GM23338 (cell line): ENCODE data around the gene LRRTM1. TPM values are rescaled to one million over a fixed set of nuclear protein-coding genes. Genes with fewer than 3 reads are reported as not detected.
A peak's percentile ranks its signal among the peaks of the same experiment; 100 is the strongest.

Source experiments
- ATAC-seq: fragments of 200-7000 bp; cut with Tn5 transposase; 3 replicates; pipeline ENCODE4 v1.9.1; 2020
- DNase-seq: peaks from one replicate; pipeline ENCODE4 v3.0.0-alpha.2; 2015; ENCODE audit warnings: low spot score
- H2AFZ ChIP-seq: fragments of 200-600 bp; sonication (generic); 2 replicates; pipeline ENCODE4 v1.8.0; 2016; ENCODE audit warnings: antibody characterized with exemption, mild to moderate bottlenecking, moderate library complexity
- H3F3A ChIP-seq: fragments of 200-600 bp; sonication (generic); replicated peaks from 2 replicates; pipeline ENCODE4 v1.8.0; 2017; ENCODE audit warnings: antibody characterized with exemption, mixed run types, low read depth
- H3K27ac ChIP-seq: fragments of 200-600 bp; sonication (generic); 2 replicates; pipeline ENCODE4 v1.6.1; 2016; ENCODE audit warnings: low read depth
- H3K27me3 ChIP-seq: fragments of 200-600 bp; sonication (generic); 2 replicates; pipeline ENCODE4 v1.8.0; 2016; ENCODE audit warnings: mild to moderate bottlenecking, mixed run types, moderate library complexity; ENCODE audit not compliant: insufficient read depth
- H3K36me3 ChIP-seq: fragments of 200-600 bp; sonication (generic); 2 replicates; pipeline ENCODE4 v1.8.0; 2016; ENCODE audit warnings: mild to moderate bottlenecking; ENCODE audit not compliant: insufficient read depth
- H3K4me1 ChIP-seq: fragments of 200-600 bp; sonication (generic); 2 replicates; pipeline ENCODE4 v1.8.0; 2016; ENCODE audit warnings: mild to moderate bottlenecking, moderate library complexity; ENCODE audit not compliant: insufficient read depth
- H3K4me2 ChIP-seq: fragments of 200-600 bp; sonication (generic); 2 replicates; pipeline ENCODE4 v1.7.1; 2017; ENCODE audit warnings: mixed run types
- H3K4me3 ChIP-seq: fragments of 200-600 bp; sonication (generic); 2 replicates; pipeline ENCODE4 v1.6.1; 2016; ENCODE audit warnings: mixed run types
- H3K79me2 ChIP-seq: fragments of 200-600 bp; sonication (generic); replicated peaks from 2 replicates; pipeline ENCODE4 v1.8.0; 2017; ENCODE audit warnings: mild to moderate bottlenecking; ENCODE audit not compliant: insufficient read depth
- H3K9me2 ChIP-seq: fragments of 200-600 bp; sonication (generic); 2 replicates; pipeline ENCODE4 v1.8.0; 2017; ENCODE audit not compliant: insufficient read depth
- H4K20me1 ChIP-seq: fragments of 200-600 bp; sonication (generic); replicated peaks from 2 replicates; pipeline ENCODE4 v1.8.0; 2017; ENCODE audit warnings: mild to moderate bottlenecking; ENCODE audit not compliant: insufficient read depth
- H3K27ac Mint-ChIP-seq: 2 replicates; pipeline ENCODE4 v1.8.0; 2020; ENCODE audit warnings: inconsistent platforms, mild to moderate bottlenecking, moderate library complexity, mixed read lengths
- H3K27me3 Mint-ChIP-seq: 3 replicates; pipeline ENCODE4 v1.8.0; 2022; ENCODE audit warnings: low read depth, mild to moderate bottlenecking, moderate library complexity, mixed read lengths, inconsistent platforms; ENCODE audit not compliant: insufficient read depth, poor library complexity
- H3K36me3 Mint-ChIP-seq: 3 replicates; pipeline ENCODE4 v1.8.0; 2021; ENCODE audit warnings: low read depth, mild to moderate bottlenecking, inconsistent platforms, moderate library complexity, mixed read lengths
- H3K4me1 Mint-ChIP-seq: 3 replicates; pipeline ENCODE4 v1.8.0; 2020; ENCODE audit warnings: mild to moderate bottlenecking, inconsistent platforms, mixed read lengths
- H3K4me3 Mint-ChIP-seq: 3 replicates; pipeline ENCODE4 v1.8.0; 2021; ENCODE audit warnings: moderate library complexity, mild to moderate bottlenecking, inconsistent platforms, mixed read lengths
- H3K9me3 Mint-ChIP-seq: 3 replicates; pipeline ENCODE4 v1.8.0; 2020; ENCODE audit warnings: moderate library complexity, mild to moderate bottlenecking, inconsistent platforms, mixed read lengths
- EZH2 ChIP-seq: fragments of 200-600 bp; sonication (generic); IDR thresholded peaks from one replicate; pipeline ENCODE4 v1.8.0; 2017; ENCODE audit warnings: antibody characterized with exemption, mild to moderate bottlenecking, low read depth; ENCODE audit not compliant: unreplicated experiment
- NANOG ChIP-seq: IDR thresholded peaks from 2 replicates; pipeline ENCODE4 v1.6.1; 2016; ENCODE audit warnings: antibody characterized with exemption, borderline replicate concordance
- POLR2AphosphoS5 ChIP-seq: IDR thresholded peaks from 2 replicates; pipeline ENCODE4 v1.6.1; 2016; ENCODE audit warnings: antibody characterized with exemption, low read depth
- polyA plus RNA-seq: library from polyadenylated mRNA; unstranded; fragments of >200 nt; fragmentation: Nextera tagmentation; extraction: Ambion mirVana; gene quantifications from 2 replicates; pipeline ENCODE4 v1.2.1, GENCODE V29; 2016
- total RNA-seq: library from RNA; depleted of rRNA; stranded (reverse); fragments of >200 nt; shearing (Covaris generic); gene quantifications from 2 replicates; pipeline ENCODE4 v1.2.3, GENCODE V29; 2014
- TF ChIP-seq, protein P1 (sequence below), 2 experiments: fragments of 200-600 bp in 1 of 2; sonication (generic) in 1 of 2; conservative IDR thresholded peaks; 2 replicates each; pipeline versions ENCODE4 v1.5.1 to v1.6.1; 2016 to 2017; ENCODE audit warnings: antibody characterized with exemption in 2 of 2, low read depth in 2 of 2, mild to moderate bottlenecking in 2 of 2, moderate library complexity in 1 of 2
- TF ChIP-seq, protein P2 (sequence below): IDR thresholded peaks from 2 replicates; pipeline ENCODE4 v1.6.1; 2016; ENCODE audit warnings: antibody characterized with exemption
- TF ChIP-seq, protein P3 (sequence below): fragments of 250-450 bp; sonication (Bioruptor Pico); IDR thresholded peaks from 2 replicates; pipeline ENCODE4 v1.5.0; 2020; ENCODE audit warnings: mild to moderate bottlenecking, moderate library complexity

LRRTM1 gene
- total and polyA plus RNA-seq, 2 experiments from 2014 or later, result 0.34 to 1.3 TPM

- H3K4me1 Mint-ChIP-seq, result peaks cover 56% of the 10 kb centered on the region
- 0 out of 2 replicates have a peak, but pooled peaks cover 6% of the 10 kb centered on the region for H3F3A ChIP-seq
- H3K79me2 ChIP-seq, result no peaks in the 10 kb centered on the region
- peaks cover 46% of the 10 kb centered on the region for H3K4me1 ChIP-seq
- H3K9me2 ChIP-seq, result no peaks in the 10 kb centered on the region
- no peak overlapping the region for H3K4me3 Mint-ChIP-seq
- H3K4me2 ChIP-seq, result peak overlapping the region; percentile 70
- no peaks in the 10 kb centered on the region; the same call in 2 of the 3 replicates for H3K36me3 Mint-ChIP-seq
- no peaks in the 10 kb centered on the region for H3K9me3 Mint-ChIP-seq
- ATAC-seq (no peak), DNase-seq (peak; percentile 17)
- H3K27ac Mint-ChIP-seq, result no peak overlapping the region
- H3K27me3 ChIP-seq, result peaks cover 48% of the 10 kb centered on the region
- no peak overlapping the region for H2AFZ ChIP-seq
- H4K20me1 ChIP-seq, result no peaks in the 10 kb centered on the region
- peak overlapping the region; percentile 70 for H3K4me3 ChIP-seq
- no peaks in the 10 kb centered on the region for H3K36me3 ChIP-seq
- H3K27me3 Mint-ChIP-seq, result peaks cover 44% of the 10 kb centered on the region
- H3K27ac ChIP-seq, result no peak overlapping the region
- TF ChIP-seq, protein P1, sequence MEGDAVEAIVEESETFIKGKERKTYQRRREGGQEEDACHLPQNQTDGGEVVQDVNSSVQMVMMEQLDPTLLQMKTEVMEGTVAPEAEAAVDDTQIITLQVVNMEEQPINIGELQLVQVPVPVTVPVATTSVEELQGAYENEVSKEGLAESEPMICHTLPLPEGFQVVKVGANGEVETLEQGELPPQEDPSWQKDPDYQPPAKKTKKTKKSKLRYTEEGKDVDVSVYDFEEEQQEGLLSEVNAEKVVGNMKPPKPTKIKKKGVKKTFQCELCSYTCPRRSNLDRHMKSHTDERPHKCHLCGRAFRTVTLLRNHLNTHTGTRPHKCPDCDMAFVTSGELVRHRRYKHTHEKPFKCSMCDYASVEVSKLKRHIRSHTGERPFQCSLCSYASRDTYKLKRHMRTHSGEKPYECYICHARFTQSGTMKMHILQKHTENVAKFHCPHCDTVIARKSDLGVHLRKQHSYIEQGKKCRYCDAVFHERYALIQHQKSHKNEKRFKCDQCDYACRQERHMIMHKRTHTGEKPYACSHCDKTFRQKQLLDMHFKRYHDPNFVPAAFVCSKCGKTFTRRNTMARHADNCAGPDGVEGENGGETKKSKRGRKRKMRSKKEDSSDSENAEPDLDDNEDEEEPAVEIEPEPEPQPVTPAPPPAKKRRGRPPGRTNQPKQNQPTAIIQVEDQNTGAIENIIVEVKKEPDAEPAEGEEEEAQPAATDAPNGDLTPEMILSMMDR (conservative IDR thresholded peaks at IDR 0.05; ENCODE audit: low read depth in 2 of 2), result no peak
- TF ChIP-seq, protein P2, sequence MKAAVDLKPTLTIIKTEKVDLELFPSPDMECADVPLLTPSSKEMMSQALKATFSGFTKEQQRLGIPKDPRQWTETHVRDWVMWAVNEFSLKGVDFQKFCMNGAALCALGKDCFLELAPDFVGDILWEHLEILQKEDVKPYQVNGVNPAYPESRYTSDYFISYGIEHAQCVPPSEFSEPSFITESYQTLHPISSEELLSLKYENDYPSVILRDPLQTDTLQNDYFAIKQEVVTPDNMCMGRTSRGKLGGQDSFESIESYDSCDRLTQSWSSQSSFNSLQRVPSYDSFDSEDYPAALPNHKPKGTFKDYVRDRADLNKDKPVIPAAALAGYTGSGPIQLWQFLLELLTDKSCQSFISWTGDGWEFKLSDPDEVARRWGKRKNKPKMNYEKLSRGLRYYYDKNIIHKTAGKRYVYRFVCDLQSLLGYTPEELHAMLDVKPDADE, result no peak
- TF ChIP-seq NANOG, result no peak
- no peak for TF ChIP-seq EZH2
- TF ChIP-seq, protein P3, sequence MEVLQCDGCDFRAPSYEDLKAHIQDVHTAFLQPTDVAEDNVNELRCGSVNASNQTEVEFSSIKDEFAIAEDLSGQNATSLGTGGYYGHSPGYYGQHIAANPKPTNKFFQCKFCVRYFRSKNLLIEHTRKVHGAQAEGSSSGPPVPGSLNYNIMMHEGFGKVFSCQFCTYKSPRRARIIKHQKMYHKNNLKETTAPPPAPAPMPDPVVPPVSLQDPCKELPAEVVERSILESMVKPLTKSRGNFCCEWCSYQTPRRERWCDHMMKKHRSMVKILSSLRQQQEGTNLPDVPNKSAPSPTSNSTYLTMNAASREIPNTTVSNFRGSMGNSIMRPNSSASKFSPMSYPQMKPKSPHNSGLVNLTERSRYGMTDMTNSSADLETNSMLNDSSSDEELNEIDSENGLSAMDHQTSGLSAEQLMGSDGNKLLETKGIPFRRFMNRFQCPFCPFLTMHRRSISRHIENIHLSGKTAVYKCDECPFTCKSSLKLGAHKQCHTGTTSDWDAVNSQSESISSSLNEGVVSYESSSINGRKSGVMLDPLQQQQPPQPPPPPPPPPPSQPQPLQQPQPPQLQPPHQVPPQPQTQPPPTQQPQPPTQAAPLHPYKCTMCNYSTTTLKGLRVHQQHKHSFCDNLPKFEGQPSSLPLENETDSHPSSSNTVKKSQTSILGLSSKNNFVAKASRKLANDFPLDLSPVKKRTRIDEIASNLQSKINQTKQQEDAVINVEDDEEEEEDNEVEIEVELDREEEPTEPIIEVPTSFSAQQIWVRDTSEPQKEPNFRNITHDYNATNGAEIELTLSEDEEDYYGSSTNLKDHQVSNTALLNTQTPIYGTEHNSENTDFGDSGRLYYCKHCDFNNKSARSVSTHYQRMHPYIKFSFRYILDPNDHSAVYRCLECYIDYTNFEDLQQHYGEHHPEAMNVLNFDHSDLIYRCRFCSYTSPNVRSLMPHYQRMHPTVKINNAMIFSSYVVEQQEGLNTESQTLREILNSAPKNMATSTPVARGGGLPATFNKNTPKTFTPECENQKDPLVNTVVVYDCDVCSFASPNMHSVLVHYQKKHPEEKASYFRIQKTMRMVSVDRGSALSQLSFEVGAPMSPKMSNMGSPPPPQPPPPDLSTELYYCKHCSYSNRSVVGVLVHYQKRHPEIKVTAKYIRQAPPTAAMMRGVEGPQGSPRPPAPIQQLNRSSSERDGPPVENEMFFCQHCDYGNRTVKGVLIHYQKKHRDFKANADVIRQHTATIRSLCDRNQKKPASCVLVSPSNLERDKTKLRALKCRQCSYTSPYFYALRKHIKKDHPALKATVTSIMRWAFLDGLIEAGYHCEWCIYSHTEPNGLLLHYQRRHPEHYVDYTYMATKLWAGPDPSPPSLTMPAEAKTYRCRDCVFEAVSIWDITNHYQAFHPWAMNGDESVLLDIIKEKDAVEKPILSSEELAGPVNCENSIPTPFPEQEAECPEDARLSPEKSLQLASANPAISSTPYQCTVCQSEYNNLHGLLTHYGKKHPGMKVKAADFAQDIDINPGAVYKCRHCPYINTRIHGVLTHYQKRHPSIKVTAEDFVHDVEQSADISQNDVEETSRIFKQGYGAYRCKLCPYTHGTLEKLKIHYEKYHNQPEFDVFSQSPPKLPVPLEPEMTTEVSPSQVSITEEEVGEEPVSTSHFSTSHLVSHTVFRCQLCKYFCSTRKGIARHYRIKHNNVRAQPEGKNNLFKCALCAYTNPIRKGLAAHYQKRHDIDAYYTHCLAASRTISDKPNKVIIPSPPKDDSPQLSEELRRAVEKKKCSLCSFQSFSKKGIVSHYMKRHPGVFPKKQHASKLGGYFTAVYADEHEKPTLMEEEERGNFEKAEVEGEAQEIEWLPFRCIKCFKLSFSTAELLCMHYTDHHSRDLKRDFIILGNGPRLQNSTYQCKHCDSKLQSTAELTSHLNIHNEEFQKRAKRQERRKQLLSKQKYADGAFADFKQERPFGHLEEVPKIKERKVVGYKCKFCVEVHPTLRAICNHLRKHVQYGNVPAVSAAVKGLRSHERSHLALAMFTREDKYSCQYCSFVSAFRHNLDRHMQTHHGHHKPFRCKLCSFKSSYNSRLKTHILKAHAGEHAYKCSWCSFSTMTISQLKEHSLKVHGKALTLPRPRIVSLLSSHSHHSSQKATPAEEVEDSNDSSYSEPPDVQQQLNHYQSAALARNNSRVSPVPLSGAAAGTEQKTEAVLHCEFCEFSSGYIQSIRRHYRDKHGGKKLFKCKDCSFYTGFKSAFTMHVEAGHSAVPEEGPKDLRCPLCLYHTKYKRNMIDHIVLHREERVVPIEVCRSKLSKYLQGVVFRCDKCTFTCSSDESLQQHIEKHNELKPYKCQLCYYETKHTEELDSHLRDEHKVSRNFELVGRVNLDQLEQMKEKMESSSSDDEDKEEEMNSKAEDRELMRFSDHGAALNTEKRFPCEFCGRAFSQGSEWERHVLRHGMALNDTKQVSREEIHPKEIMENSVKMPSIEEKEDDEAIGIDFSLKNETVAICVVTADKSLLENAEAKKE (CRISPR knock-in tag), result no peak
- no peak for TF ChIP-seq POLR2AphosphoS5
These were observed 5.6 kb downstream of the LRRTM1 start for GRCh38 chr2:80298954-80299353.
